Hematopoietic multipotent progenitor cell (in vitro differentiated cells): ENCODE results near the gene NAA11. TPM values are rescaled to one million over a fixed set of nuclear protein-coding genes. Genes with fewer than 3 reads are reported as not detected.
A peak's percentile ranks its signal among the peaks of the same experiment; 100 is the strongest.

Experiments used
- DNase-seq, 3 donors: peaks; one replicate each; pipeline ENCODE4 v3.0.0-alpha.2; 2011 to 2015; ENCODE audit warnings: low read depth in 2 of 3, low spot score in 2 of 3
- total RNA-seq: library from RNA; depleted of rRNA; stranded (reverse); fragments of >200 nt; gene quantifications from one replicate; pipeline ENCODE4 v1.2.3, GENCODE V29; 2012

Gene NAA11
- total RNA-seq: under 0.01 TPM

GRCh38 chr4:79325864-79326328 lies at the start of gene NAA11:
Gene NAA11 (minus strand): TSS chr4:79326061. CDS start chr4:79325877, 184 bp downstream.
- no peak for DNase-seq

DNA sequence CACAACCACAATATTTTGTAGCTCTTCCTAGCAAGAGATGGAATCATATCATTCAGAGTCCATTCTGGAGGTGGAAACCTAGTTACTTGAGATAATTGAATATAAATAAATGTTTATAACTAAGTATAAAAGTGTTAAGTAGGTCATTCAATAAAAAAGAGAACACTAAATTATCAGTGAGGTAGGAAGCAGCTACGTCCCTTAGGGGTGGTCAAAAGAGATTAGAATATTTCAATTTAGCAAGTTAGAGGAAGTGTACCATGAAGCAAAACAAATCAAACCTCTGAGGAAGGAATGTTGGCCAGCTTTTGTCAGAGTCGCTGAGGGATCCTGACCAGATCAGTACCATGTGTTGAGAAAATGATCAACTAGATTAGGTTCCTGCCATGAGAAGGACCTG lies 44.2 kb upstream of the NAA11 start:
- peak in 1 of 3 donors; percentile 41 for DNase-seq

DNA sequence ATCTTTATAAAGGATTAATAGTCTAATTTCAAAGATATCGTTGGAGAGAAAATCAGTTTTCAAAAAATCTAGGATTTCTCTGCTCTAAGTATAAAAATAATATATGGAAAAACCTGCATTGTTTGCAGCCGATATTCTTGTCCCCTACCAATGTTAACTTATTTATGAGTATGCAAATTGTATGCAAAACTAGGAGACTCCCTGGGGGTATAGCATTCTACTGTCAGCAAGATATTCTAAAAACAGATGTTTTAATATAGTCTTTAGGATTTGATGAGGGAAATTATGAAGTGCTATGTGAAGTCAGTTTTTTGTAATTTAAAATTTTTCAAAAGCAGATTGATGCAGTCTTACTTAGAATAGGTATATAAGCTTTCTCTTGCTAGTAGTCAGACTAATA lies 41.2 kb upstream of the NAA11 start:
- DNase-seq: no peak

DNA sequence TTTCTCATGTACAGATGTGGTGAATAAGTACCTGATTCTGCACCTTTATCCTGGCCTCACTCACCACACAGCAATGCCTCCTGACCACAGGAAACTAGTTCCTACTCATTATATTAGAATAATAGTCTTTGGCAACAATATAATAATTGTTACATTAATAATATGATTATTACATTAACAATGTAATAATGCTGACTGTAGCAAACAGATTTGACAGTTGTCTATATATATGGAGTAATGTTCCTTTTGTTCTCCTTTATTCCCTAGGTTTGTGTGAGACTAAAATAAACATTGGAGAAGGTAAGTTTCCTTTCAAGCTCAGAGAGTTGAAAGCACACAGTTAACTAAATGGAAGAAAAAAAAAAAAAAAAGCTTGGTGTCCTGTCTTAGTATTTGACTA lies 40.6 kb upstream of the NAA11 start:
- no peak for DNase-seq

DNA sequence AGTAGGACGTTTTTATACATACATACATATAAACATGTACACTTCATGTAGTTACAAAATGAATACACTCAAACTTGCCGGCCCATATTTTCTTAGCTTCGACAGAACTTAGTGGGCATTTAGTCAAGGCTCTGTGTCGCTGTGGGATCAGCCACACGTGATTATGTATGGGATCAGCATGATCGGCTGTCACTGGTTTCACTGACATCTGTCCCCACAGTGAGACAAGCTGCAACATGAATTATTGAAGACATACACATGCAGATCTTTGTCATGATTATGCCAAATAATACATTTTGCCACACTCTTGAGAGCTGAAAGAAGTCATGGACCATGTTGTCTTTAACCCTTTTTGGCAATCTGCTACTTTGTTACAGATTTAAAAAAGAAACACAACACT lies 38.2 kb upstream of the NAA11 start:
- DNase-seq: no peak

DNA sequence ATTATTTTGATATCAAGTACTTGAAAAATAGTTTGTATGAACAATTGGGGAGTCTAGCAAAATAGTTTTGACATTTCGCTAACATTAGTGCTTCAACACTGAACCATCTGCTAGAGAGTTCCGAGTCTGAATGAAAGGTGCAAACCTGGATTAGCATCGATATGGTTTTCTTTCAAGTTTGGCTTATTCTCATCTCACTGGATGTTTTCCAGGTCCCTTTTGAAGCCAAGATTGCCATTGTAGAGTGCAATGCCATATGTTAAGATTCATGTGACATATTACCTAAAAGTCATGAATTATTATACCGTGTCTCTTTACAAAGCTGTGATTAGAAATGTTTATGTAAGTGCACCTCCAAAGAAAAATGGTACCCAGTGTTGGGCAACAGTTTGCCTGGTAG lies 36.8 kb upstream of the NAA11 start:
- no peak for DNase-seq

DNA sequence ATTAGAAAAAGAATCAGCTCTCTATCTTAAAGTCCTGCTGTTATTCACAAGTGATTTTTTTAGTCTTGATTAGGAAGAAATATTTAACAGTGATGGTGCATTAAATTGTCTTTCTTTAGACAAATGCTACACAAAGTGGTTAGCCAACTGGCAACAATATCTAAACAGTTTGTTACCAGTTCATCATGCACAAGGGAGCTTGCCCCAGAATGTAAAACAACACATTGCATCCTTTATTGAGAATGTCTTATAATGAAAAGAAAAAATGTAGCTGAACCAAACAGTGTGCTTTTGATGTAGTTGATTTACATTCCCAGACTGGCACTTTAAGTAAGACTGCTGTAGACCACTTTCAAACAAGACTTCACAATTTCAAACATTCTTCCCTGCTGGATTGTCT lies 34.1 kb upstream of the NAA11 start:
- DNase-seq: no peak

DNA sequence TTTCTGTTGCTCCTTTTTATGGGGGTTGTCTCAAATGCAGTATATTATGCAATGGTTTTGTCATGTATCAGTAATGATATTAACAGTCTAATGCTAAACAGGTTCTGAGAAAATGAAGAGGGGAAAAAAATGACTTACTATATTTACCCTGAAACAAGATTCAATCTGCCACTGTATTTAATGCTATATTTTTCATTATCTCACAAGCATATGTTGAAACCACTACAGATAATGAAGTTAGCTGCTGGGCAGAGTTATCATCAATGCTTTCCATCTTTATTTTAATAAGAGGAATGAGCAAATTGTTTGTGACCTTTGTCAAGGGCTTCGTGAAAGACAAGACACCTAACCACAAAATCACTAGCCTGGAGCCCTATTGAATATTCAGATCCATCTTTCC lies 32.6 kb upstream of the NAA11 start:
- no peak for DNase-seq

- no peak for DNase-seq
These were observed 31.5 kb upstream of the NAA11 start for GRCh38 chr4:79357365-79357764.

DNA sequence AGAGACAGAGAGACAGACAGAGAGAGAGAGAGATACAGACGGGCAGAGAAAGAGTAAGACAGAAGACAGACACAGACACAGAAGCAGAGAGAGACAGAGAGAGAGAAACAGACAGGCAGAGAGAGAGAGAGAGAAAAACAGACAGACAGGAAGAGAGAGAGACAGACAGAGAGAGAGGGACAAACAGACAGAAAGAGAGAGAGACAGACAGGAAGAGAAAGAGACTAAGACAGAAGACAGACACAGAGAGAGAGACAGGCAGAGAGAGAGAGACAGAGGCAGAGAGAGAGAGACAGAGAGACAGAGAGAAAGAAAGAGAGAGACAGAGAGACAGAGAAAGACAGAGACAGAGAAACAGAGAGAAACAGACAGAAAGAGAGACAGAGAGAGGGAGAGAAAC lies 27.2 kb upstream of the NAA11 start:
- DNase-seq: no peak

DNA sequence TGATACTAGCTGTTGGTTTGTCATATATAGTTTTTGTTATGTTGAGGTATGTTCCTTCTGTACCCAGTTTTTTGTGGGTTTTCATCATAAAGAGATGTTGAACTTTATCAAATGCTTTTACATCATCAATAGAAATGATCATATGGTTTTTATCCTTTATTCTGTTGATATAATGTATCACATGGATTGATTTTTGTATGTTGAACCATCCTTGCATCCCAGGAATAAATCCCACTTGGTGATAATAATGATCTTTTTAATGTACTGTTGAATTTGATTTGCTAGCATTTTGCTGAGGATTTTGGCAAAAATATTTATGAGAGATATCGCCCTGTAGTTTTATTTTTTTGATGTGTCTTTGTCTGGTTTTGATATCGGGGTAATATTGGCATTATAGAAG lies 22.5 kb upstream of the NAA11 start:
- no peak for DNase-seq

- DNase-seq: no peak
These were observed 16.2 kb upstream of the NAA11 start for GRCh38 chr4:79341893-79342653.

- DNase-seq: no peak
These were observed 14.7 kb upstream of the NAA11 start for GRCh38 chr4:79340568-79340967.

- DNase-seq: no peak
These were observed 12.3 kb upstream of the NAA11 start for GRCh38 chr4:79338148-79338547.

DNA sequence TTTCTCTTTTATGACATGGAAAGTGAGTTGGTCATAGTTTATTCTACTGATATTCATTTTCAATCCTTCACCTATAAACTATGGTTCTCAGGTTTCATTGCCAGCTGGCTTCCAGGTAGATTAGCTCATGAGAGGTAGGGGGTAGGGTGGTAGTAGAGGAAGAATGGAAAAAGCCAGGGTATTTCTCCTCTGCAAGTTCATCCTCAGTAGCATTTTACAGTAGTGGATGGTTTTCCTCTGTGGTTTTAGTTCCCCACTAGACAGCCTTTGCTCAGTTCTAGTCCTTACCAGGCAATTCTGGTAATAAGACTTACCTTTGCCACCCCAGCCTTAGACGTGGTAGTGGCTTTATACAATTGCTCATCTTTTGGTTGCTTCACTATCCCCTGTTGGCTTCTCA lies 8.9 kb upstream of the NAA11 start:
- DNase-seq: no peak

- no peak for DNase-seq
These were observed 8.5 kb upstream of the NAA11 start for GRCh38 chr4:79334341-79334740.

- DNase-seq: peak in 2 of 3 donors; percentile 57 to 88
These were observed 5.4 kb upstream of the NAA11 start for GRCh38 chr4:79331126-79331876.

DNA sequence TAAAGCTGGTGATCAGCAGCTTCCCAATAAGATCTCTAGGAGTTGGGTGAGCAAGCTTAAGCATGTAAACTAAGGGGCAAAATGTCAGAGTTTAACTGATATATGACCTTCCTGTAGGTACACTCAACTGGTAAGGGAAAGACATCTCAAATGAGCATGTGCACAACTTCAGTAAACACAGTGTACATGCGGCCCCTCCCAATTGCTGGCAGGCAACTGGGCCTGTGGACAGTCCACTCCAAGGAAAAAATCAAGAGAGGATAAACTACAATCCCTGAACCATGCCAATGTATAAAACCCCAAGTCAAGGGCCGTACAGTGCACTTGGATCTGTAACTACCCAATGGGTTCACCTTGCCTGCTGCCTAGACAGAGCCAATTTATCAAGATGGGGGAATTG lies 4.9 kb upstream of the NAA11 start:
- no peak for DNase-seq

DNA sequence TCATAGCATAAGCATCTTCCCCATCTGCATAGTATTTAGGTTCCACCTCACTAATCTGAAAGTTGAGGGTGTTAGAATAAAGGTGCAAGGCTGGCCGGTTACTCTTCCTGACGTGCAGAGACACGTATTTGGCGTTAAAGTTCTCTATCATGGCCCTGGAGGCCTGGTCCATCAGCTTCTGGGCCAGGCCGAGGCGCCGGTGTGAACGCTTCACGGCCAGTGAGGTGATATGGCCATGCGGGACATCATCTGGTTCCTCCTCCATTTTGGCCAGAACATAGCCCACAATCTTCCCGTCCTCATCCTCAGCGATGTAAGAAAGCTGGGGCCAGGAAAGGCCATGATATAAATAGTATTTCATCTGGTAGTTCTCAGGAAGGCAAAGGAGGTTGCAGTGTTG lies 425 bp downstream of the NAA11 start:
- no peak for DNase-seq

DNA sequence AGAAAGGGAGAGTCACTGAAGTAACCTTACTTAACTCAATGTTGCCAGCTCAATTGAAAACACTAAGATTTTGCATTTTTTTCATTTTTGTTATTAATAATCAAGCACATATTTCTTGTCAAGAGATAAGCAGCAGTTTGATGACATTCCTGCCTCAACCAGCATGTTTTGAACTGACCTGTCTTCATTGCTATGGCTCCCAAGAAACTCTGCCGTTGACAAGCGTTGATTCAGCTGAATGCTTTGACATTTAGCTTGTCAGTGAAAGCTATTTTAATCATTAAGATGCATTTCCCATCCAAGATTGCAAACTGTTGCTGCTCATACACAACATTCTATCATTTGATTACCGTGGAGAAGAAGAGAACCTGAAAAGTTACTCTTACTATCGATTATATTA lies 5.9 kb downstream of the NAA11 start:
- no peak for DNase-seq

DNA sequence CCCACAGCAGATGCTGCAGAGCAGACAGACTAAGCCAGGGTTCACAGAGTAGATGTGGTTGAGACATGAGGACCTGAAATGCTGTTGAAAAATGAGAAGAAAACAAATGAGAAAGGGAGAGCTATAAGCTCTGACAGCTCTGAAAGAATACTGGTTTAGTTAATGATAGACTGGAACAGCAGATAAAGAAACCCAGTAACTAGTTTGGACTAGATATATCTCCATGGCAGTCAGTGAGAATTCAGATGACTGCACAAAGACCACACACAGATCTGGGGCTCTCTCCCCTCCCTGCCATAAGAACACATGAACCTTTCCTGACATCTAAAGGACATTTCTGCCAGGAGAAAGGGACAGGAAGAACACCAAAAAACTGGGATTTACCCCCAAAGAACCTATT lies 8.2 kb downstream of the NAA11 start:
- no peak for DNase-seq

GRCh38 chr4:79315891-79316290 lies 10.0 kb downstream of the NAA11 start:
- DNase-seq: no peak
